HTR-8/SVneo (cell line): ENCODE data around the gene CR1.
"Not testable (repeated sequence)": the region's sequence is repeated elsewhere in the genome, so short reads cannot be mapped to it uniquely, and the experiment has no call there.

Experiments used
- DNase-seq: peaks from one replicate; pipeline ENCODE4 v3.0.0; 2011; ENCODE audit warnings: low spot score, mixed read lengths; ENCODE audit not compliant: insufficient read length
- FAIRE-seq: peaks from 2 replicates; lab custom pipeline; 2011; peaks lifted over from hg19 to GRCh38; lab: Jason Lieb, UNC

The CR1 gene

DNA sequence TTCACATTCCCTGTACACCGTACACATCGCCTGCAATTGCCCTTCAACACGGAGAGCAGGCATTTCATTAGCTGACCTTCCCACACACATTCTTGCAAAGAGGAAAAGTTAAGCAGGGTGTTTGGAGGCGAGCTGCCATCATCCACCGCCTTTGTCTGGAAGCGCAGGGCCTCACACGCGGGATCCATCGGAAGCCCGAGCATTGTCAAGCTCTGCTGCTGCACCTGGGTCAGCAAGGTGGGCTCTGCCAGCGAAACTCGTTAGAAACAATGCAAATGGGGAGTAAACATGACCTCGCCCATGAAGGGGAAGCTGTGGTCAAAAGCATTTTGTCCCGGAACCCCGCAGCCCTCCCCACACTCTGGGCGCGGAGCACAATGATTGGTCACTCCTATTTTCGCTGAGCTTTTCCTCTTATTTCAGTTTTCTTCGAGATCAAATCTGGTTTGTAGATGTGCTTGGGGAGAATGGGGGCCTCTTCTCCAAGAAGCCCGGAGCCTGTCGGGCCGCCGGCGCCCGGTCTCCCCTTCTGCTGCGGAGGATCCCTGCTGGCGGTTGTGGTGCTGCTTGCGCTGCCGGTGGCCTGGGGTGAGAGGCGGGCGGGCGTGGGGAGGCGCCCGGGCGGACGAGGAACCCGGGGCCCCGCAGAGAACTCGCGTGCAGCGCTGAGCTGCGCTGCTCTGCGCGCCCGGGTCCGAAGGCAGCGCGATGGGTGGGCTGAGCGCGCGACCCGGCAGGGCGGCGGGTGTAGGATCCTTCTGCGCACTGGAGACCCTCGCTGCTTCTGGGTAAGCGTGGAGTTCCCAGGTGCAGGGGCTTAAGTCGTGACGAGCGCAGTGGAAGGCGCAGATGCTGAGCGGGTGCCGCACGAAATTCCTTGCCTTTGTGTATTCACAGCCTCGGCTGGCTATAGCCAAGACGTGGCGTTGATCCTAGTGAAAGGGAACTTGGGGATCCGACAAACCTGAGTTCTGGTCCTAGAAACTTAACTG, at the start of gene CR1:
Gene CR1 (plus strand): TSS at position 357 of the 992 bp plus-strand sequence. CDS start 111 bp downstream, at position 468.
- FAIRE-seq (peak; percentile 55), DNase-seq (no peak)

DNA sequence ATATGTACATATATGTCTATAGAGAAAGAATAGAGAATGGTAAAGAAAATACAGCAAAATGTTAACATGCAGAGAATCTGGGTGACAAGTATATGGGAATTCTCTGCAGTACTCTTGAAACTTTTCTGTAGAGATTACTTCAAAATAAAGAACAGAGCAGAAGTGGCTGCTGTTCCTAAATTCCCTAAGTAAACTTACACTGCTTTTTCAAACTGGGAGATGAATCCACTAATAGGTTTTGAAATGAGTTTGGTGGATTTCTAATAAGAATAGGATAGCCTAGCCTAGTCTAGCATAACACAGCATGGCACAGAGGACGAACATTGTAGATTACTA, 42.3 kb upstream of the CR1 start:
- FAIRE-seq, result no peak
- DNase-seq, result no peak

DNA sequence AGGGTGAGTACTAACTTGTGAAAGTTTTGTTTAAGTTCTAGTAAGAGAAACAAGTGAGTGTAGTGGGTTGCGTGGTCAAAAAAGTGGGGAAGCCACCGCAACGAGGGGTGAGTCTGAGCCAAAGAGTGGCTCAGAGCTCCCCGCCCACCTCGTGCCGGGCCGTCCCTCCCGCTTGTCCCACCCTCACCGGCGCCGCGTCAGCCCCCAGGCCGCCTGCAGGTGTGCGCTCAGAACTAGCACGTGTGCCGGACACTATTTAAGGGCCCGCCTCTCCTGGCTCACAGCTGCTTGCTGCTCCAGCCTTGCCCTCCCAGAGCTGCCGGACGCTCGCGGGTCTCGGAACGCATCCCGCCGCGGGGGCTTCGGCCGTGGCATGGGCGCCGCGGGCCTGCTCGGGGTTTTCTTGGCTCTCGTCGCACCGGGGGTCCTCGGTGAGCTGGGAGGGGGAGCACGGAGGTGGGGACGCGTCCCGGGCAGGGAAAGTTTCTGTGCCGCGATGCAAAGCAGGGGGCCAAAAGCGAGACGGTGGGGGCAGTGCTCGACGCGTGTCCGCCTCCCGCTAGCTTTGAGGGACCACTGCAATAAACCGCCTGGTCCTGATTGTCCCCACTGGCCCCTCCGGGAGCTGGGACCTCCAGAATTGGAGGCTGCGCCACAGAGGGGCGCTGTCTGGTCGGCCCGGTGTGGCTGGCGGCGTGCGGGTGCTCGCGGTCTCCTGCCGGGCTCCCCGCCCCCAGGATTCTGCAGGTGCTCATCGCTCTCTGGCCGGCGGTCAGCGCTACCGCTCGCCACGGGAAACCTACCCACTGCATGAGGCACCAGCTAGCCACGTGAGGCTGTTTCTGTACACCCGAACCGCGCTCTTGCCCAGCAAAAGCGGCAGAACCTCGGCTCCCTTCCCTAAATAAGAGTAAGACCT, 41.7 kb upstream of the CR1 start, which contains the start of gene CR2:
Gene CR2 (plus strand): TSS at position 283 of the 919 bp plus-strand sequence. CDS start 91 bp downstream, at position 374.
- FAIRE-seq, result peak; percentile 66
- DNase-seq, result no peak

DNA sequence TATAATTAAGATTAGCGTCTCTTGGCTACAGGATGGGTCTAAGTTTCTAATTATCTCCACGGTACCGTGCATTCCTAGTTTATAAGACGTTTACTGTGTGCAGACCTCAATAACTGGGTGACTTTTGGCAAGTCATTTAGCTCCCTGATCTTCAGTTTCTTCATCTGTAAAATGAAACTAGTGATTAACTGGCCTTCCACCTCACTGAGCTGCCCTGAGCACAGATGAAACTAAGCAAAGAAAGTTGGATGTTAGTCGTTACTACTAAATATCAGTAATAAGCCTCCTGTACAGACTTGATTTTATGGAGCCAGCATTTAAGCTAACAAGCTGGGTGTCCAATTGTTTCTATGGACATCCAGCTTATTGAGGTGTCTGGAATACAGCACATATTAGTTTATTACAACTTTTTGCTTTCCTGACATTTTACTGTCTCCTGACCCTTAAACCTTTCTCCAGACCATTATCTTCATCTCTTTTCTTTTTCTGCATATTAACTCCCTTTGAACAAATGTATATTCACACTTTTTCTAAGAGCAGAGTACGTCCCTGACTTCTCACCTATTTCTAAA, 40.7 kb upstream of the CR1 start:
- FAIRE-seq (no peak), DNase-seq (no peak)

DNA sequence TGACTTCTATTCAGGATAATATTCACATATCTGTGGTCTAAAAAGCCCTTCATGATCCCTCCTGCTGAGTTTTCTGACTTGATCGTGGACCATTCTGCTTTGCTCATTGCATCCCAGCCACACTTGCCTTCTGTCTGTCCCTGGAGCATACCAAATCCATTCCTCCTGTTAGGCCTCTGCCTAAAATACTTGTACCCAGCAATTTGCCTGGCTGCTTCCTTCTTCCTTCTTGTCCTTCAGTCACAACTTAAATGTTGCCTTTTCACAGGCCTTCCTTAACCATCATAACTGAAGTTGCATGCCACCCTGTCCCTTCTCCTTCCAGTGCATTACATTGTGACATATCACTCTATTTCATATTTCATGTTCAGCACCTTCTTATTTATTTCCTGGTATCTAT, 37.5 kb upstream of the CR1 start:
- FAIRE-seq (no peak), DNase-seq (no peak)

DNA sequence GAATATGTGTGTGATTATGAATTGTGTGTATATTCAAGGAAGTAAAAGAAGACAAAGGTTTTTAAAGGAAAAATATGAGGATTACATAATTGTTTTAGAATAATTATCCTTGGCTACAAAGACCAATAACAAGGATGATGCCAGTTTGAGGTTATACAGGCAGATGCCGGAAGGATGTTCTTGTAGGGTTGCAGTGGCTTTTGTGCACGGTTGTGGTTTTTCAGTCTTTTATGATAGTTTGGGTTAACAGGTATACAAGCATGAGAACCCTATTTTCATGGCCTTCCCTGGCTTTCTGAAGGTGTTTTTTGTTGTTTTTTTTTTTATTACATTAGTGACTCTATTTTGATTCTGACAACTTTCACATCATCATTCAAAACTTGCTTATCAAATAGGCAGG, 36.9 kb upstream of the CR1 start:
- FAIRE-seq, result no peak
- no peak for DNase-seq

DNA sequence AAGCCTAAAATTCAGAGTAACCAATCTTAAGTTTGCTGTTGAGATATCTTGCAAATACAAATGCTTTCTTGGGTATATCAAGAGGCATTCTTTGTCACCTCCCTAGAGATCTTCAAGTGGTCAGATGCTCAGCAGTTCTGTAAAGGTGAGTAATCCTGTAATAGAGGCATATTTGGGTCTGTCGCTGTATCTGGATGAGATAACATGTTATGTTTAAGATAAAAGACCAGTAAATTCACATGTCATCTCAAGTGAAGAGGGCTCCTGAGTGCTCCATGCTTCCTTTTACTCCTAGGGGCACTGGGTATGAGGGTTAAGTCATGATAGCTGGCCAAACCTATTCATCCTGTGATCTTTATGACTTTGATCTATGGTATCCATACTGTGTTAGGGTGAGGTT, 34.3 kb upstream of the CR1 start:
- FAIRE-seq (no peak), DNase-seq (no peak)

DNA sequence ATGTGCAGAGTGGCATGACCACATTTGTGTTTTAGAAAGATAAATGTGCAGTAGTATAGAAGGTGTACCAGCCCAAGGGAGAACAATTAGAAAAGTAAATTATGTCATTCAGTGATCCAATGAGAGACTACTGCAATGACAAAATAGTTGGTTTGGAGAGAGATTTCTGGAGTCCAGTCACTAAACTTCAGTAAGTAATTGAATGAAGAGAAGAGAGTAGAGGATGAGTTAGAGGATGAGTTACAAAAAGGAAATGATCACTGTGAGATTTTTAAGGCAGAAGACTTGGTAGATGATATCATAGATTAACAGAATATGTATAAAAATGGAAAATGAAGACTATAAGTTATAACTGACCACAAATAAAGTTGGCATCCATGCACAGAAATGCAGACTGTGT, 33.4 kb upstream of the CR1 start:
- no peak for FAIRE-seq
- no peak for DNase-seq

DNA sequence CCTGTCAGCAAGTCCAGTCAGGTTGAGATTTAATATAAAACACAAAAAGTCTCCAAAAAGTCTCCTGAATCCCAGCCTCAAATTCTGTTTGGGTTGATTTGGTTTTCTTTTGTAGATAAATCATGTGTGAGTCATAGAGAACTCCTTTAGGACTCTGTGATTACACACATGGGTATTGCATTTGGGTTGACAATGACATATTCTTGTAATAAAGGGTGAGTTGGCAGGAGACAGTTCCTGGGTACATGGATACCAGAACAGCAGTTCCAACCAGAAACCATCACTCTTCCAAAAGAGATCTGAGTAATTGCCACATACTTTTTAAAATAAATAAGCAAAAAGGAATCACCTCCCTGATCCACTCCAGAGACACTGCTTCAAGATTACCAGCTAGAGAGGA, 32.9 kb upstream of the CR1 start:
- FAIRE-seq (no peak), DNase-seq (no peak)

DNA sequence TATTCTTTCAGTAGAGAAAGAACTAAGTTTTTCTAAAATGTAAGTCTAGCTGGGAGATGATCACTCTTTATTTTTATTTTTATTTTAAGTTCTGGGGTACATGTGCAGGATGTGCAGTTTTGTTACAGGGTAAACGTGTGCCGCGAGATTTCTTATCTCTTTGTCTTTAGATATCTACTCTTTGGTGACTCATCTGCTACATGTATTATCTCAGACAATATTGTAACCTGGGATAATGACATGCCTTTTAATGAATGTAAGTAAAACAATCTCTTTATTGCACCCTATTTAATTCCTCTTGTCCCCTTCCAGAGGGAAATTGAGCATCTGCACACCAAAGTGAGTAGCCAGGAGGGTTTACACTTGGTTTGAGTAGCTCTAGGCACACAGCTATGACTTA, 32.4 kb upstream of the CR1 start:
- FAIRE-seq, result no peak
- no peak for DNase-seq

DNA sequence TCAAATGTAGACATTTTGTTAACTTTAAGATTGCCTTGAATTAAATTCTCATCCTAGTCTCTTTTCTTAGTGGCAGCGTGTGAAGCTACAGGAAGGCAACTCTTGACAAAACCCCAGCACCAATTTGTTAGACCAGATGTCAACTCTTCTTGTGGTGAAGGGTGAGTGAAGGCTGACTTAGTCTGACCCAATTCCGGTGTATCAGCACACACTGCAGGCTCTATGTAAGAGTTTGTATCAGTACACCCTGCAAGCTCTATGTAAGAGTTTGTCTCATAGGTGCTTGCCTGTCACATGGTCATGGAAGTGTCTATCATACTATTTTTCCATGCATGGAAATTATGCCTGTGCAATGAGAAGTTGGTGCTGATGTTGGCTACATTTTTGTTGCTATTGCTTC, 25.0 kb upstream of the CR1 start:
- FAIRE-seq, result no peak
- DNase-seq, result no peak

DNA sequence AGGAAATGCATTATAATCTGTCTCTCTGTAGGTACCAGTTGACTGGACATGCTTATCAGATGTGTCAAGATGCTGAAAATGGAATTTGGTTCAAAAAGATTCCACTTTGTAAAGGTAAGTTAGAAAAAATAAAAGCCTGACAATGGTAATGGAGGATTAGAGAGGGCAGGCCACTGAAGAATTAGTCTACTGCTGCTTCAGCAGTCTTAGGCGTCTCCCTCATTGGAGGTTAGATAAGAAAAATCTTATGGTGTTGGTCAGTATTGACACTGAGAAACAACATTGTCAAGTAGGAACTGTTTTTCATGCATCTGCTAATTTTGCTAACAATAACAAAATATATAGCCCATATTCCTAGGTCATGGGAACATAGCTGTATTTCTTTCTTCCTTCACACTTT, 21.7 kb upstream of the CR1 start:
- DNase-seq (no peak), FAIRE-seq (no peak)

DNA sequence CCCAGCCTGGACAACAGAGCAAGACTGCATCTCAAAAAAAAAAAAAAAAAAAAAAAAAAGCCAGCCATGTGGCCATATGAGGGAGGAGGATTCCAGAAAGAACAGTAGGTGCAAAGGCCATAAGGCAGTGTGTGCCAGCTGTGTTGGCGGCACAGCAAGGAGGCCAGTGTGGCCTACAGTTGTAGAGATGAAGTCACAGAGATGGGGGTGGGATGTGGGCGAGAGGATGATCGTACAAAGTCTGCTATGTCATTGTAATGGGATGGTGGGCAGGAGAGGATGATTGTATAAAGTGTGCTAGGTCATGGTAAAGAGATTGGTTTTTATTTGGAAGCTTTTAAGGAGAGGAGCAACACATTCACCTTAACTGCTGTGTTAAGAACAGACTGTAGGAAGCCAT, 9.8 kb upstream of the CR1 start:
- FAIRE-seq, result no peak
- no peak for DNase-seq

DNA sequence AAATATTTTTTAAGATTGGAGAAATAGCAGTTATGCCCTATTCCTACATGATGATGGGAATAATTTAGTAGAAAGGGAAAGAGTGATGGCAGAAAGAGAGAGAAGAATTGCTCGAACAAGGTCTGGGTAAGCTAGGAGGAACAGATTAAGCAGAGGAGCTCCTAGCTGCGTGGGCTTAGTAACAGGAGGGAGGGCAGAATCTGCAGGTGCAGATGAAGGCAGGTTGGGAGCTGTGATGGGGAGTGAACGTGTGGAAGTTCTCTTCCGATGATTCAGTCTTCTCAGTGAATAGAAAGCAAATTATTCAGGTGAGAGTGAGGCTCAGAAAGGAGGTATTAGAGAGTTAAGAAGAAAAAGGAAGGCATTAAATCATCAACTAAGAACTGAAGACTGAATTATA, 8.3 kb upstream of the CR1 start:
- DNase-seq, result no peak
- no peak for FAIRE-seq

DNA sequence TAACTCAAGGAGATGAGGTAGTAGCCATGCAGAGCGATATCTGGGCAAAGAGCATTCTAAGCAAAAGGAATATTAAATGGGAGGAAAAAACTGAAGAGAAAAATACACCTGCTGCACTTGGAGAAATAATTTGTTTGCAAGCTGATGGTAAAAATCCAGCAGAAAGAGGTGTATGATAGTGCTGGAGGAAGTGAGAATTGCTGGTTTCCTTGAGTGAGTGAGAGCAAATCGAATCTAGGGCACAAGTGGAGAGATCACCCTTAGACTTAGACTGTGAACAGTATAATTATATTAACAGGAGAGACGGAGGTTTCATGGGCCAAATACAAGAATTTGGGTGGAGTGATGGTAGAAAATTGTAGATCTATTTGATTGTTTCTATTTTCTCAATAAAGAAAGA, 2.7 kb upstream of the CR1 start:
- FAIRE-seq (no peak), DNase-seq (no peak)

DNA sequence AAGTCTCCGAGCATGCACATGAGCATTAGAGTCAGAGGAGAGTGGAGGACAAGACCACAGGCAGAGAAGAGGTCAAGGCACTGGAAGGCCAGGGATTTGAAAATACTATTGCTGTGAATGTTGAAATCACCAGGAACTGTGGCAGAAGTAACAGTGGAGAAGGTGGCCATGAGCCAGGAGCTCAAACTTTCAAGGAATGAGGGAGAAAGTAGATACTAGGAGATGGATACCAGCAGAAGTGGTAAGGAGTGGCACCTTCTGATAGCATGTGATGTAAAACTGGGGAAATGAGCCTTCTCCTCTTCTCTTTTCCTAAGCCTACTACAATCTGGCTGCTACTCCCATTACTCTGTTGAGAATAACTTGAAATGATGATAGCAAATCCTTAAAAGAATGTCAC, 1.8 kb upstream of the CR1 start:
- no peak for DNase-seq
- FAIRE-seq, result no peak

DNA sequence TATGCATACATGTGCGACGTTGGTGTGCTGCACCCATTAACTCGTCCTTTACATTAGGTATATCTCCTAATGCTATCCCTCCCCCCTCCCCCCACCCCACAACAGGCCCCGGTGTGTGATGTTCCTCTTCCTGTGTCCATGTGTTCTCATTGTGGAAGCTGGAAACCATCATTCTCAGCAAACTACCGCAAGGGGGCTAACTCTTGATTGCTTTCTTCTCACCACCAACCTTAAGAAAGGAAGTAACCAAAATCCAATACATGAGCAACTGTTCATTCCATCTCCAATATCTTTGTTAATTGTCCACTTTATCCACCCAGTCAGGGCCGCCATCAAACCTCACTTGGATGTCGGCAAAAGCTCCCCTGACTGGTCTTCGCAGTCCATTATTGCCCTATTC, 676 bp upstream of the CR1 start:
- DNase-seq, FAIRE-seq: not testable (repeated sequence)

DNA sequence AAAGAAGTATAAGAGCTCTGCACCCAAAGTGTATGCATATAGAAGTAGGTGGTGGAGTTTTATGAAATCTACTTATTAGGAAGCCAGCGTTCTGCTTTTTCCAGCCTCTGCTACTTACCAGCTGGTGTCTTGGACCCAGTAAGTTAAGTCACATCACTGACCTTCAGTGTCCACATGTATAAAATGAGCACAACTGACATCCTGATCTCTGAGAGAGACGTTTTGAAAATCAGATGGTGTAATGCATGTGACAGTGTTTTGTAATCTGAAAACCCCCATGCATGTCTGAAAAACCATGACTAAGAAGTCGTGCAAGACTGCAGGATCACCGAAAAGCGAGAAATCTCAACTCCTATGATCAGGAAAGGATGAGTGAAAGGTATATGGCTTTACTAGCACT, 2.0 kb downstream of the CR1 start:
- no peak for FAIRE-seq
- DNase-seq, result no peak

DNA sequence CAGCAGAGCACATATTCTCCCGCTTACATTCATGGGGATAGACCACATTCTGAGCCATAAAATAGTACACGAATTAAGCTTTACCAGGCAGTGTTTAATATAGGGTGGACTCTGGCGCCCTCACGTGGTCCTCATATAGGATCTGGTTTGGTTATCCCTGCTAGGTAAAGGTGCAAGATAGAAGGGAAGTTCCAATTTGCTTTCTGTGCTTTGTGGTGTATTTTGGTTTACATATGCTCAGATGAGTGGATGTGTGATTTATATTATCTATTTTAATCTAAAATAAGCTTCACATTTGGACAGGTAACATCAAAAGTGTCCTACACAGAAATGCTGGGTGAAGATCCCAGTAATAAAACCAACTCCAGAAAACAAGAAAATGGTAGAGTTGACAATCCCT, 3.6 kb downstream of the CR1 start:
- peak; percentile 66 for DNase-seq
- FAIRE-seq, result no peak

DNA sequence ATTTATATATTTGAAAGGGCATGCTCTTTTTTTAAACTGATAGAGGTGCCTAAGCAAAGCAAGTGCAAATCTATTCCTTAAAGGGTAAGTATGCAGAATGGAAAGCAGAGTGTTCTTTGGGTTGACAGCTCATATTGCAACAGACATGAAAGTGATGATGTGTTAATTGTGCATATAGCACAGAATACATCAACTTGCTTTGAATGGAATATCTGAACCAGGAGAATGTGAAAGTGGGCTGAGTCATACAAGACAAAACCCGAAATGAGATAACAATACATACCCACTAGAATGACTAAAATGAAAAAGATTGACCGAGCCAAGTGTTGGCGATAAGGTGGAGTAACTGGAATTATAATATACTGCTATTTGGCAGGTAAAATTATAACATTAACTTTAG, 4.3 kb downstream of the CR1 start:
- FAIRE-seq, result no peak
- no peak for DNase-seq

DNA sequence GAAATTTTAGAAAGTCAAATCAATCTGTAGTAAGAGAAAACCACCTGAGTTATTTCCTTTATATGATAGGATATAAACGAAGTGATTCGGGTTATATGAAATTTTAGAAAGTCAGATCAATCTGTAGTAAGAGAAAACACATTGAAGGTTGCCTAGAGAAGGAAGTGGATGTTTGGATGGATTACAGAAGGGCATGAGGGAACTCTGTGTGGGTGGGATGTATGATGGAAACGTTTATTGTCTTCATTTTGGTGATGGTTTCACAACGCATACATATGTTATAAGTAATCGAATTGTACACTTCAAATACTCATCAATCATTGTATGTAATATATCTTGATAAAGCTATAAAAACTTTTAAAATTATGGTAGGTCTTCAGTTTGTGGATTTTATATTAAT, 5.1 kb downstream of the CR1 start:
- DNase-seq (no peak), FAIRE-seq (no peak)
